Stimulated activated CD8-positive, alpha-beta memory T cell treated with anti-CD3 and anti-CD28 coated beads, Interleukin-15, amount 100 ng/mL, for 1 hour (primary cell): ENCODE results near the gene ENO1.
"Not testable (repeated sequence)": the region's sequence is repeated elsewhere in the genome, so short reads cannot be mapped to it uniquely, and the experiment has no call there.

ENCODE experiments used
- DNase-seq: peaks from one replicate; pipeline ENCODE4 v3.0.0-alpha.2; 2020; ENCODE audit warnings: low read depth

Gene ENO1

GRCh38 chr1:8878448-8878697, at the start of gene ENO1:
ENO1 (minus strand) TSS chr1:8878686; CDS start chr1:8874908, 3,778 bp downstream.
- no peak for DNase-seq

- DNase-seq = no peak
These were observed 48.5 kb upstream of the ENO1 start for GRCh38 chr1:8926707-8927694.

- DNase-seq = no peak
These were observed 47.5 kb upstream of the ENO1 start for GRCh38 chr1:8925960-8926359.

GRCh38 chr1:8925406-8925805, 46.9 kb upstream of the ENO1 start:
- DNase-seq = no peak

DNA sequence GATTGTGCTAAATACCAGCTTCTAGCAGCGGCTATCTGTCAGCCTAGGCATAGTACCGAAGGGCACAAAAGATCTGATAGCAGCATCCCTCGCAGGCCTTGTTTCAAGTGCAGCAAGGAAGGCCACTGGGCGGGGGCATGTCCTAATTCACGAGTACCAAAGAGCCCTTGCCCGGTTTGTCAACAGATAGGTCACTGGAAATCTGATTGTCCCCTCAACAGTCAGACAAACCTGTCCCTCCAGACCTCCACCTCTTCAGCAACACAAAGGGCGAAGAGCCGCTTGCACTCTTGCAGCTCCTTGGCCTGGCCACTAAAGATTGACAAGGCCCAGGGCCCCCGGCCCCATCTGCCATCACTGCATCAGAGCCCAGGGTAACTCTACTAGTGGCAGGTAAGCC, 44.5 kb upstream of the ENO1 start:
- DNase-seq = no peak

- DNase-seq = not testable (repeated sequence)
These were observed 39.0 kb upstream of the ENO1 start for GRCh38 chr1:8917536-8917935.

GRCh38 chr1:8915446-8915845, 37.0 kb upstream of the ENO1 start:
- no peak for DNase-seq

DNA sequence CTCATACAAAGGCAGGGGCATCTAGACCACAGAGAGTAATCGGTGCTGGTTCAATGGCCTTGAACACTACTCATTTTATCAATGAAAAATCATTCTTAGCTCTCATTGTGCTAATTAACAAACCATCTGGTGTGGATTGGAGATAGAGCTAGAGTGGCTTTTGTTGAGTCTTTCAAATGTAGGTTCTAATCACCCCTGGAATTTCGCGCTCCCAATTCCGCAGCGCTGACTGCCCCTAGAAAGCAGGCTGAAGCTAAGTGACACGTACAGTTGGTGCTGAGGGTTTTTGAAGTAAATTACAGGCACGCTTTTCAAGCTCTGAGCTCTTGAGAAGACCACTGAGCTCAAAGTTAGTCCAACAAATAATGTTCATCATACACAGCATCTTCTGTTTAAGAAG, 36.0 kb upstream of the ENO1 start:
- no peak for DNase-seq

DNA sequence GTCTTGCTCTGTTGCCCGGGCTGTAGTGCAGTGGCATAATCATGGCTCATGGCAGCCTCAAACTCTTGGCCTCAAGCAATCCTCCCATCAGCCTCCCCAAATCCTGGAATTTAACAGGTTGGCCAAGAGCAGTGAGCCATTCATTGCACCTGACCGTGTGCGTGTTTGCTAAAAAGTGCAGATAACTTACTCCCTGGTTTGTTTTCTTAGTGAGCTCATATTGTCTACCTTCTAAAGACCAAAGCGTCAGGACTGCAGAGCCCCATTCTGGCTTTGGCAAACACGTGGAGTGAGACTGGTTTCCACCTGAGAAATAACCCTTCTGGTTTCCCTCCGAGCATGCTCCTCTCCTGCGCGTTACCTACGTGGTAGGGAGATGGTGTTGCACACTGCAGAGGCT, 35.0 kb upstream of the ENO1 start:
- no peak for DNase-seq

GRCh38 chr1:8911416-8912309, 33.2 kb upstream of the ENO1 start:
- no peak for DNase-seq

DNA sequence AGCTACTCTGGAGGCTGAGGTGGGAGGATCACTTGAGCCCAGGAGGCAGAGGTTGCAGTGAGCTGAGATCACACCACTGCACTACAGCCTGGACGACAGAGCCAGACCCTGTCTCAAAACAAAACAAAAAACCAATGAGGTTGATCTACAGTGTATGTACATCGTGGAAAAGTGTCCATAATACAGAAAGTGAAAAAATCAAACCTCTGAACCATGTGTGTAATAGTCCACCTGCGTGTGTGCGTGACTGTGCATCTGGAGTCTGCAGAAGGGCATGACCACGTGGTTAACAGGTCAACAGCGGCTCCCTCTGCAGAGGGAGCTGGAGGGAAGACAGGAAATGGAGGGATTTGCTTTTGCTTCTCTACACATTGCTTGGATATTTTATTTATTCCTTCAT, 32.4 kb upstream of the ENO1 start:
- DNase-seq = no peak

- DNase-seq = no peak
These were observed 31.8 kb upstream of the ENO1 start for GRCh38 chr1:8910331-8910730.

DNA sequence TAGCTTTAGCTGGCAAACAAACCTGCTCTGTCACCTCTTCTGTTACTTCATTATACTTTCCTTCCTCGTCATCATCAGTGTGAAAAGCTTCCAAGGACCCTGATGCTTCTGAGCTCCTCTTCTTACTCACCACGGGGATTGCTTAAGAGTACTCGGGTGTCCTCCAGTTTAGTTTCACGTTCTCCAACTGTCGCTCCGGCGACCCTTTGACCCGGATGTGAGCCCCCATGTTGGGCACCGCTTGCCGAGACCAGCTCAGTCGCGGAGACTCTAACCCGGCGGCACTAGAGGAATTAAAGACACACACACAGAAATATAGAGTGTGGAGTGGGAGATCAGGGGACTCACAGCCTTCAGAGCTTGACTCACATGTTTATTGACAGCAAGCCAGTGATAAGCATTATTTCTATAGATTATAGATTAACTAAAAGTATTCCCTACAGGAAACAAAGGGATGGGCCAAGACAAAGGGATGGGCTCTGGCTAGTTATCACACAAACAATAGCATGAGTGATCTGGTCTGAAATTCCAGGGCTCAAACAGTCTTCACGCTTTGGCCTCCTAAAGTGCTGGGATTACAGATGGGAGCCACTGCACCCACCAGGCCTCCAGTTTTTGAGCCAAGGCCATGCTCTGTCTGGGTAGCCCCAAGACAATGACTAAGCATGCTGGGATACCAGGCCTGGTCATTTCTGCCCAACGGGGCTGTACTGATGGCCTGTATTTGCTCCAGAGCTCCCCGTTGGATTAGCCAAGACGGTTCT, 30.1 kb upstream of the ENO1 start:
- DNase-seq = no peak

DNA sequence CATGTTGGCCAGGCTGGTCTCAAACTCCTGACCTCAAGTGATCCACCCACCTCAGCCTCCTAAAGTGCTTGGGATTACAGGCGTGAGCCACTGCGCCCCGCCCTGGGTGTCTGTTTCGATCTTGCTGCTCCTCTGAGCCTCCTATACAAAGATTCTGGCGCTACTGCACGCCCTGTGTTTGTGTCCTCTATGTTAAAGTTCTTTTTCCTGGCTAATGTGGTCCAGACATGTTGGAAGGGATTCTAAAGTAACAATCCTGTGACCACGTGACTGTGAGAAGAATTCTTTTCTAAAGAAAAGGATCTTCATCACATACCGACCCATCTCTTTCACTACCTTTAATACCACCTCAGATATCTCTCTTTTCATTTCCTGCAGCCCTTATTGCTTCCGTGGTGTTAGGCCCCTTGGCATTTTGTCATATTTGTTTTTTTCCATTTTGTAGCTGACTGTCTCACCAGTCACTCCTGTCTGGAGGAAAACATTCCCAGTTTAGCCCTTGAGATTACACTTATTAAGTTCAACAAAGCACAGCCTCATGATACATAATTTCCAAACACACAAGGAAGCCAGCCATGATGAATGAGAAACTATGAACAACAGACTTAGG, 27.2 kb upstream of the ENO1 start:
- DNase-seq = no peak

DNA sequence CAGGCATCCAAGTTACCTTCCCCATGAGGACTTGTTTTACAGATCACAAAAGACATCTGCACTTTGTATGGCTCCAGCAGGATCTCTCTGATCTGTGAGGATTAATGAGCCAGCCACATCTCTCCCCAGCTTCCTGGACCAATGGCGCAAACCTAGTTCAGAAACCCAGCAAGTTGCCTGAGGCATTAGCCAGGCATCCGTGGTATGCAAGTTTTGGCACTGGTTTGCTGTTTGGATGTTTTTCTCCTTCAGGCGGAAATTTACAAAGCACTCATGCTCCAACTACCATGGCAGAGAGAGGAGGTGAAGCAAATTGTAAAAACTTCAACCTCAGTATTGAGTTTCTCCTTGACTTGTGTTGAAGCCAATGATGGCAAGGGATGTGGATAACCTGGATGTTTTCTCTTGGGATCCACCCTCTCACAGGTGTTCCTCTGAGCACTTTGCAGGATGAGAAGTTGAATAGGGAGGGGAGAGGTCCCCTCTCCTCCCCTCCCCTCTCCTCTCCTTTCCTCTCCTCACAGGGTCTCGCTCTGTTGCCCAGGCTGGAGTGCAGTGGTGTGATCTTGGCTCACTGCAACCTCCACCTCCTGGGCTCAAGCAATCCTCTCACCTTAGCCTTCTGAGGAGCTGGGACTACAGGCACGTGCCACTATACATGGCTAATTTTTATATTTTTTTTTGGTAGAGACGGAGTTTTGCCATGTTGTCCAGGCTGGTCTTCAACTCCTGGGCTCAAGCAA, 25.6 kb upstream of the ENO1 start:
- DNase-seq = no peak

- DNase-seq = no peak
These were observed 24.9 kb upstream of the ENO1 start for GRCh38 chr1:8903410-8903809.

DNA sequence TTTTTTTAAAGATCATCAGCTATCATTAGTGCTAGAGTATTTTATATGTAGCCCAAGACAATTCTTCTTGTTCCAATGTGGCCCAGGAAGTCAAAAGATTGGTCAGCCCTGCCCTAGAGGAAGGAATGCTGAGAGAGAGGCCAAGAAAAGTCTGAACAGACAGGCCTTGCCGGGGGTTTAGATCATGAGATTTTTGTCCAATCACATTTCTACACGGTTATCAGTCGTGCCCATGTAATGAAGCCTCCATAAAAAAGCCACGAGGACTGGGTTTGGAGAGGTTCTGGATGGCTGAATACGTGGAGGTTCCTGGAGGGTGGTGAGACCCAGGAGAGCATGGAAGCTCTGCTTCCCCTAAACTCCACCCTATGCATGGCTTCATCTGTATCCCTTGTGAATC, 24.3 kb upstream of the ENO1 start:
- DNase-seq = no peak

DNA sequence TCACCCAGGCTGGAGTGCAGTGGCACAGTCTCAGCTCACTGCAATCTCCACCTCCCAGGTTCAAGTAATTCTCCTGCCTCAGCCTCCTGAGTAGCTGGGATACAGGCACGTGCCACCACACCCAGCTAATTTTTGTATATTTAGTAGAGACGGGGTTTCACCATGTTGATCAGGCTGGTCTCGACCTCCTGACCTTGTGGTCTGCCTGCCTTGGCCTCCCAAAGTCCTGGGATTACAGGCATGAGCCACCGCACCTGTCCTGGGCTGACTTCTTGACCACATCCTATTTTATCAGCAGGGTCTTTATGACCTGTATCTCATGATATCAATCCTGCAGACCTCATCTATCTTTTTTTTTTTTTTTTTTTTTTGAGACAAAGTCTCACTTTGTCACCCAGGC, 22.2 kb upstream of the ENO1 start:
- not testable (repeated sequence) for DNase-seq

GRCh38 chr1:8899046-8899445, 20.6 kb upstream of the ENO1 start:
- DNase-seq = no peak

- not testable (repeated sequence) for DNase-seq
These were observed 19.9 kb upstream of the ENO1 start for GRCh38 chr1:8898418-8898817.

- DNase-seq = not testable (repeated sequence)
These were observed 19.0 kb upstream of the ENO1 start for GRCh38 chr1:8897505-8897904.
